GM18505 (cell line): ENCODE results near the gene EEFSEC.
"Not testable (repeated sequence)": the region's sequence is repeated elsewhere in the genome, so short reads cannot be mapped to it uniquely, and the experiment has no call there.

Experiments used
- ATAC-seq: cut with Tn5 transposase; IDR thresholded peaks from one replicate; pipeline ENCODE4 v1.9.1; 2021; ENCODE audit not compliant: unreplicated experiment
- POLR2A ChIP-seq: IDR thresholded peaks from 4 replicates; pipeline ENCODE4 v1.6.1; 2011; ENCODE audit warnings: borderline replicate concordance; ENCODE audit not compliant: insufficient read depth, insufficient read length; ENCODE audit errors: extremely low read depth

The EEFSEC gene

DNA sequence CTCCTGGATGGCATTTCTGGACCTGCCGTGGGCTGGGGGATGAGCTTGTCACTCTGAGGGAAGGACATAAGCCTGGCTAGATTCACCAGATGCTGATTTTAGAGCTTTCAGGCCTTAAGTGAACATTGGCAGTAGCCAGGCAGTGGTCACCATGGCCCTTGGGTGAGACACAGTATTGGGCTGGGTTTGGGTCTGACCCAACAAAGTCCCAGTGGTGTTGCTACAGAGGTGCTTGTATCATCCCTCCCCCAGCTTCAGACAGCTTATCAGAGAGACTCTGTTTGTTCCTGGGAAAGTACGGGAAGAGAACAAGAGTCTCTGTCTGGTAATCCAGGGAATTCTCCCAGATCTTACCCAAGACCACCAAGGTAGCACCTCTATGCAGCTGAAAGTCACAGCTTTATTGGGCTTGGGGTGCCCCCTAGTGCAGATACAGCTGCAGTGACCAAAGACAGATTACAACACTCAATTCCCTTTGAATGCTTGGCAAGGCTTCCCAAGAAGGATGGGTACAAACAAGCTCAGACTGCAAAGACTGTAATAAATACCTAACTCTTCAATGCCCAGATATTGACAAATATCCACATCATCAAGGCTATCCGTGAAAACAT, 19.9 kb upstream of the EEFSEC start:
- TF ChIP-seq POLR2A, result no peak
- ATAC-seq, result no peak

DNA sequence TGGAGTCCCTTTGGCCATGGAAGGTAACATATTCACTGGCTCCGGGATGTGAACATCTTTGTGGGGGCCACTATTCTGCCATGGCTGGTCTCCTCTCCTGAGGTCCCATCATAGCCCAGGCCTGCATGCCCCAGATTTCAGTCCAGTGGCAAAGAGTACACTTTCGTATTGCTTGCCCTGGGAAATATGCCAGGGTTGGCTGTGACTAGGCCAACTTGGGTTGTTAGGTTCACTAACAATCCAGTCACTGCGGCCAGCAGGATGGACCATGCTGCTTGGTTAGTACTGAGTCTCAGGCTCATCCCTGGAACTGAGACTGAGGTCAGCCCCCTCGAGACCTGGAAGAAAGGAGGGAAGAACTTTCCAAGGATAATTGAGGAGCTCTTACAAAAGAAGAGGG, 9.8 kb upstream of the EEFSEC start:
- no peak for ATAC-seq
- TF ChIP-seq POLR2A, result no peak

DNA sequence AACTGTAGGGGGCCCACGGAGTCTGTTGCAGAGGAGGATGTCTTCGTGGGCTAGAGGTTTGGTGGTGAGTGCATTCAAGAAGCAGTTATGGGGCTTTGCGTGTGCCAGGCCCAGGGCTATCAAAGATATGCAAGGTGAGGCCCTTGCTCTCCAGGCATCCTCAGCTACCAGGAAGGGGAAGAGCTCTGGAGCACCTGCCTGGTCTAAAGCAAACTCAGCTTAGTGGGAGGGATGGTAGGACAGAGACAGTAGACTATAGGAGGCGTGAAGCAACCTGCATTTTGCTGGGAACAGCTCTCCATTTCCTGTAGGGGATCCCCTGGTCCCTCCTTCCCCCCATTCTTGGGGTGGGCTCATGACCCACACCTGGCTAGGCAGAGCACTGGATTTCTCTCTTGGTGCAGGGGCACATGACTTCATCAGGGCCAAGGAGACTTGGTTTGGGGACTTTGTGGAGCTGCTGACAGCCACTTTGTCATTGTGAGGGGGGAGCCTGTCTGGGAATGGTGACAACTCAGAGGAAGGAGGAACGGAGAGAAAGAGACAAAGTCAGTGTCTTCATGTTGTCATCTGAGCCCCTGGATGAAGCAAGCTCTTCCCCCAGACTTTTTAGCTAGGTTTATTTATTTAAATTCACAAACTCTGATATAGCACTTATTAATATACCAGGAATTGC, 8.6 kb upstream of the EEFSEC start:
- no peak for TF ChIP-seq POLR2A
- ATAC-seq, result no peak

GRCh38 chr3:128145279-128145678, 8.0 kb upstream of the EEFSEC start:
- no peak for TF ChIP-seq POLR2A
- no peak for ATAC-seq

- ATAC-seq, result no peak
These were observed 7.1 kb upstream of the EEFSEC start for GRCh38 chr3:128146201-128146600.

DNA sequence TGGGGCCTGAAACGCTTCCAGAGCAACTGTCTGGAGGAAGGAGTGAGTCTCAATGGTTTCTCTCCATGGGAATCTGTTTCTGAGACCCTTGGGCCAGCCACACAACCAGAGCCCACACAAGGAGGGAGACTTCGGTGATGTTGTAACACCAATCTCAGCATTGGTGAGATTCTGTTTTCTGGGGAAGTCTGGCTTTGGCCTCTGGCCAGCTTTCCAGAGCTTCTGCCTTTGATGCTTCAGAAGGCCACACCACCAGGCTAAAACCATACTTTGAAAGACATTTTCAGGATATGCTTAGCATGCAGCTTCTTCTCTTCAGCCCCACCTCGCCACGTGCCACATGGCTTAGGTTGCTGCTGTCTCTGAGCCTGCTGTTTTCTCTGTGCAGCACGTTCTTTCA, 3.6 kb upstream of the EEFSEC start:
- no peak for TF ChIP-seq POLR2A
- ATAC-seq, result no peak

More at GRCh38 chr3:128146201-128146600, 7.1 kb upstream of the EEFSEC start:
- no peak for TF ChIP-seq POLR2A

DNA sequence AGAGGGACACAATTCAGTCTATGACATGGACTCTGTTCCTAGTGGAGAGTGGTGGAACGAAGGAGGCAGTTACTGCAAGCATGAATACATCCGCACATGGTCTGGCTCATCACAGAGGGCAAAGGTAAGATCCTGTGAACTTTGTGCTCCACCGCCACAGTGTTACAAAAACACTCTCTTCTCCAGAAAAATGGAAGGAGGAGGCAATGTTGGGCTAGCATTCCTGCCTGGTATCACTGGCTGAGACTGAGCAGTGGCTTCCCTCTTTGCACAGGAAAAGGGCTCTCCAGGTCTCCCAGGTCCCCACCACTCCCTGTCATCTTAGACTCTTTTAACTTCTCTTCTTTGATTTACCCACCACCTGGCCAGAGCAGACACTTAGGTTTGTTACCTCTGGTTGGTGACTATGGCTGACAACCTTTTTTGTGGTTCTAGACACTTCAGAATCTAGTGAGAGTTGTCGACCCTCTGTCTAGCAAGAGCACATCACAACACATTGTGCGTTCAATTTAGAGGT, 1.5 kb upstream of the EEFSEC start:
- TF ChIP-seq POLR2A, result no peak
- ATAC-seq, result no peak

- TF ChIP-seq POLR2A, result no peak
- ATAC-seq, result no peak
These were observed 694 bp upstream of the EEFSEC start for GRCh38 chr3:128152419-128153155.

DNA sequence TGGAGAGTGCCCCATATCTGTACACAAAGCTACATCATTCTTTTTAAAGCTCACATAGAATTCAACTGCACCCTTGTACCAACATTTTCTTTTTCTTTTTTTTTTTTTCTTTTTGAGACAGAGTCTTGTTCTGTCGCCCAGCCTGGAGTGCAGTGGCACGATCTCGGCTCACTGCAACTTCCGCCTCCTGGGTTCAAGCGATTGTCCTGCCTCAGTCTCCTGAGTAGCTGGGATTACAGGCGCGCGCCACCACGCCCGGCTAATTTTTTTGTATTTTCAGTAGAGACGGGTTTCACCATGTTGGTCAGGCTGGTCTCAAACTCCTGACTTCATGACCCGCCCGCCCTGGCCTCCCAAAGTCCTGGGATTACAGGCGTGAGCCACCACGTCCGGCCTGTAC, 1.1 kb downstream of the EEFSEC start:
- not testable (repeated sequence) for ATAC-seq

- no peak for ATAC-seq
- TF ChIP-seq POLR2A, result no peak
These were observed 2.5 kb downstream of the EEFSEC start for GRCh38 chr3:128155616-128156360.

GRCh38 chr3:128160661-128161060, 7.4 kb downstream of the EEFSEC start:
- no peak for TF ChIP-seq POLR2A
- no peak for ATAC-seq

DNA sequence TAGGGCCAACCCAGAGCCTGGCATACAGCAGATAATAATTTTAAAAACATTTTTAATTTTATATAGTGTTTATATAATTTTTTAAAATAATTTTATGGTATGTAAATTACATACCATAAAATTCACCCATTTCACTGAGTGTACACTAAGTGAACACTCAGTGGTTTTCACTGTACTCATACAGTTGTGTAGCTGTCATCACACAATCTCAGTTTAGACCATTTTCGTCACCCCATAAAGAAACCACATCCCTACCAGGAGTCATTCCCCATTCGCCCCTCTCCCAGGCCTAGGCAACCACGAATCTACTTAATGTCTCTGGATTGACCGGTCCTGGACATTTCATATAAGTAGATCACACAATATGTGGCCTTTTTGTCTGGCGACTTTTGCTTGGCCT, 10.2 kb downstream of the EEFSEC start:
- TF ChIP-seq POLR2A, result no peak

DNA sequence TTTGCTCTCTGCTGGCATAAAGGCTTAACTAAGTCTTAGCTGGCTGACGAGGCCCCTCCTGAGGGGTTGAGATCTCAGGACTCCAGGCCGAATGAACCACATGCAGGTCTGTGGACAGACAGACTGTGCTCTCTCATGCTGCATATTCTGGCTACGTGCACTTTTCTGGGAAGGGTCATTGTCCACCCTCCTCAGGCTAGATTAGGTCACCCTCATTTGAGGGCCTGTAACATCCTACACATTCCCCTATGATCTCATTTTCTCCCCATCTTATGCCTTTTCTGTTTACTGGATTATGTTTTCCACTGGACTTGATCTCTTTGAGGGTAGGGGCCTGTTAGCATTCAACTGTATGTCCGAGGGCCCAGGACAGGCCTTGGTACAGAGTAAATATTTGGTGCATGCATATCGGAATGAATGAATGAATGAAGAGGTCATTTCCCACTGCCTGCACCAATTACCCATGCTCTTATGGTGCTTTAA, 13.7 kb downstream of the EEFSEC start:
- ATAC-seq, result no peak
- TF ChIP-seq POLR2A, result no peak

More for the DNA sequence above, 10.2 kb downstream of the EEFSEC start:
- ATAC-seq, result no peak
